SK-N-SH treated with all-trans-retinoic acid at 6 μM for 48 hours (cell line): ENCODE results near the gene RAD51B.

Source experiments
- ATAC-seq: fragments of 200-7000 bp; cut with Tn5 transposase; 3 replicates; pipeline ENCODE4 v1.9.1; 2020; ENCODE audit warnings: mild to moderate bottlenecking, moderate library complexity
- ARNTL ChIP-seq: fragments of 450-650 bp; formaldehyde crosslinking; IDR thresholded peaks from 2 replicates; pipeline ENCODE4 v1.5.0; 2020; ENCODE audit warnings: low read depth, mild to moderate bottlenecking, moderate library complexity, borderline replicate concordance
- BACH2 ChIP-seq: fragments of 250-450 bp; sonication (Bioruptor Pico); IDR thresholded peaks from 2 replicates; pipeline ENCODE4 v1.9.0; 2021; ENCODE audit warnings: mild to moderate bottlenecking, borderline replicate concordance
- CREB5 ChIP-seq: fragments of 250-450 bp; sonication (Bioruptor Pico); IDR thresholded peaks from 2 replicates; pipeline ENCODE4 v1.5.1; 2020; ENCODE audit warnings: low read depth, mild to moderate bottlenecking, moderate library complexity
- CSDC2 ChIP-seq: fragments of 250-450 bp; sonication (Bioruptor Pico); IDR thresholded peaks from 2 replicates; pipeline ENCODE4 v1.5.0; 2020; ENCODE audit warnings: mild to moderate bottlenecking, moderate library complexity
- CSRNP3 ChIP-seq: fragments of 250-450 bp; sonication (Bioruptor Pico); IDR thresholded peaks from 2 replicates; pipeline ENCODE4 v1.5.1; 2021; ENCODE audit warnings: mild to moderate bottlenecking, moderate library complexity
- ESRRG ChIP-seq: fragments of 250-450 bp; sonication (Bioruptor Pico); IDR thresholded peaks from 2 replicates; pipeline ENCODE4 v1.6.1; 2021; ENCODE audit warnings: mild to moderate bottlenecking
- GLIS3 ChIP-seq: fragments of 250-450 bp; sonication (Bioruptor Pico); IDR thresholded peaks from 2 replicates; pipeline ENCODE4 v1.5.0; 2020; ENCODE audit warnings: mild to moderate bottlenecking, moderate library complexity
- ISL1 ChIP-seq: fragments of 250-450 bp; sonication (Bioruptor Pico); IDR thresholded peaks from 2 replicates; pipeline ENCODE4 v2.1.2; 2022; ENCODE audit warnings: mild to moderate bottlenecking, moderate library complexity
- OSR1 ChIP-seq: fragments of 250-450 bp; sonication (Bioruptor Pico); IDR thresholded peaks from 2 replicates; pipeline ENCODE4 v1.8.0; 2022; ENCODE audit warnings: moderate library complexity, mild to moderate bottlenecking, inconsistent platforms
- PATZ1 ChIP-seq: fragments of 250-450 bp; sonication (Bioruptor Pico); IDR thresholded peaks from 2 replicates; pipeline ENCODE4 v1.8.0; 2020; ENCODE audit warnings: mild to moderate bottlenecking, moderate library complexity, borderline replicate concordance
- SNAI2 ChIP-seq: fragments of 250-450 bp; sonication (Bioruptor Pico); IDR thresholded peaks from 2 replicates; pipeline ENCODE4 v1.5.0; 2020; ENCODE audit warnings: mild to moderate bottlenecking, moderate library complexity
- TCF4 ChIP-seq: fragments of 250-450 bp; sonication (Bioruptor Pico); IDR thresholded peaks from 2 replicates; pipeline ENCODE4 v1.8.0; 2021; ENCODE audit warnings: mild to moderate bottlenecking, moderate library complexity, borderline replicate concordance
- TOX ChIP-seq: fragments of 250-450 bp; sonication (Bioruptor Pico); IDR thresholded peaks from 2 replicates; pipeline ENCODE4 v1.8.0; 2021; ENCODE audit warnings: mild to moderate bottlenecking, moderate library complexity, borderline replicate concordance
- TSHZ2 ChIP-seq: fragments of 250-450 bp; sonication (Bioruptor Pico); IDR thresholded peaks from 2 replicates; pipeline ENCODE4 v1.5.0; 2020; ENCODE audit warnings: mild to moderate bottlenecking, moderate library complexity
- ZC3H10 ChIP-seq: fragments of 250-450 bp; sonication (Bioruptor Pico); IDR thresholded peaks from 2 replicates; pipeline ENCODE4 v1.5.1; 2021; ENCODE audit warnings: mild to moderate bottlenecking, moderate library complexity
- ZFP3 ChIP-seq: fragments of 250-450 bp; sonication (Bioruptor Pico); IDR thresholded peaks from 2 replicates; pipeline ENCODE4 v1.5.0; 2020; ENCODE audit warnings: mild to moderate bottlenecking, moderate library complexity
- ZFP30 ChIP-seq: fragments of 450-650 bp; formaldehyde crosslinking; IDR thresholded peaks from 2 replicates; pipeline ENCODE4 v1.5.0; 2022; ENCODE audit warnings: mild to moderate bottlenecking, moderate library complexity
- ZNF565 ChIP-seq: fragments of 450-650 bp; formaldehyde crosslinking; conservative IDR thresholded peaks from 2 replicates; pipeline ENCODE4 v1.5.0; 2020; ENCODE audit warnings: low read depth, mild to moderate bottlenecking, moderate library complexity
- ZNF70 ChIP-seq: fragments of 450-650 bp; formaldehyde crosslinking; IDR thresholded peaks from 2 replicates; pipeline ENCODE4 v1.5.0; 2020; ENCODE audit warnings: mild to moderate bottlenecking, moderate library complexity
- ZNF8 ChIP-seq: fragments of 450-650 bp; formaldehyde crosslinking; IDR thresholded peaks from 2 replicates; pipeline ENCODE4 v1.5.0; 2020; ENCODE audit warnings: mild to moderate bottlenecking, moderate library complexity

RAD51B gene

GRCh38 chr14:68598089-68598488, 778.5 kb downstream of the RAD51B start (continued):
- no peak for TF ChIP-seq CSDC2
- TF ChIP-seq ESRRG: no peak
- TF ChIP-seq ARNTL (CRISPR knock-in tag): no peak
- TF ChIP-seq ZC3H10 (CRISPR knock-in tag): no peak
- no peak for TF ChIP-seq ZFP3 (CRISPR knock-in tag)

GRCh38 chr14:68598621-68599447, 779.3 kb downstream of the RAD51B start:
- peak; percentile 56; the same call in 2 of the 3 replicates for ATAC-seq
- TF ChIP-seq TCF4 (CRISPR knock-in tag): no peak
- TF ChIP-seq SNAI2 (CRISPR knock-in tag): 0 out of 2 replicates have a peak, but pooled peaks have one; percentile 42

- TF ChIP-seq ZFP3 (CRISPR knock-in tag): no peak
- no peak for TF ChIP-seq ZNF70 (CRISPR knock-in tag)
- no peak for TF ChIP-seq BACH2 (CRISPR knock-in tag)
- no peak for TF ChIP-seq TOX (CRISPR knock-in tag)
- no peak for ATAC-seq
Measured at GRCh38 chr14:68599896-68600610, 780.5 kb downstream of the RAD51B start.

GRCh38 chr14:68602507-68602906, 782.9 kb downstream of the RAD51B start:
- TF ChIP-seq ZNF565 (CRISPR knock-in tag) (no peak), CSRNP3 (CRISPR knock-in tag) (no peak), TOX (CRISPR knock-in tag) (no peak), BACH2 (CRISPR knock-in tag) (no peak), ZNF8 (CRISPR knock-in tag) (no peak), ISL1 (CRISPR knock-in tag) (no peak), SNAI2 (CRISPR knock-in tag) (no peak), GLIS3 (no peak), PATZ1 (CRISPR knock-in tag) (no peak), ZFP30 (CRISPR knock-in tag) (no peak), ESRRG (no peak)

GRCh38 chr14:68603533-68604360, 784.2 kb downstream of the RAD51B start:
- no peak for ATAC-seq
- TF ChIP-seq ZFP30 (CRISPR knock-in tag): no peak

More at GRCh38 chr14:68602507-68602906, 782.9 kb downstream of the RAD51B start:
- no peak for ATAC-seq

GRCh38 chr14:68604361-68604730, 784.8 kb downstream of the RAD51B start:
- ATAC-seq: no peak
- TF ChIP-seq ZNF8 (CRISPR knock-in tag) (no peak), ZNF565 (CRISPR knock-in tag) (no peak), ISL1 (CRISPR knock-in tag) (no peak), SNAI2 (CRISPR knock-in tag) (no peak), TSHZ2 (CRISPR knock-in tag) (no peak), PATZ1 (CRISPR knock-in tag) (no peak), ZFP3 (CRISPR knock-in tag) (no peak), ZNF70 (CRISPR knock-in tag) (no peak), CREB5 (no peak), OSR1 (CRISPR knock-in tag) (no peak), TOX (CRISPR knock-in tag) (no peak), BACH2 (CRISPR knock-in tag) (no peak), ZC3H10 (CRISPR knock-in tag) (no peak)
